NCI-H2029 treated with DMSO at 0.1 percent for 48 hours (cell line): ENCODE results near the gene PRXL2A.
"Not testable (repeated sequence)": the region's sequence is repeated elsewhere in the genome, so short reads cannot be mapped to it uniquely, and the experiment has no call there.

Source experiments
- DNase-seq: peaks from one replicate; lab custom pipeline; 2025; lab: John Stamatoyannopoulos, UW

The PRXL2A gene

GRCh38 chr10:80411681-80412220 is 3.4 kb downstream of the PRXL2A start:
- no peak for DNase-seq

DNA sequence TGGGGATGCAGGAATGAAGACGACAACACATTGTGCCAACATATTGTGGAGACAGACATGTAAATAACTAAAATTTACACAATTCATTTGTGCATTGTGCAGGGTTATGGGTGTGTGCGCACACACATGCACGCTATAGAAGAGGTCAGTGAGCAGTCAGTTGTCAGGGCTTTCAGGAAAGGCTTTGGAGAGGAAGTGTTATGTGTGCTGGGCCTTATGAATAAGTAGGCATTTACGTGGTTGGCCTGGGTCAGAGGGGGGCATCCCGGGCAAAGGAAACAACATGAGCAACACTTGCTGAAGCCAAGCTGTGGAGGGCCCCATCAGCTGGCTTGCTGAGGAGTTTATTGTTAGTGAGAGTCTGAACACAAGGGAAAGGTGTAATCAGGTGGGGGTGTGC is 4.1 kb downstream of the PRXL2A start:
- no peak for DNase-seq

GRCh38 chr10:80413271-80413996 is 5.1 kb downstream of the PRXL2A start:
- no peak for DNase-seq

DNA sequence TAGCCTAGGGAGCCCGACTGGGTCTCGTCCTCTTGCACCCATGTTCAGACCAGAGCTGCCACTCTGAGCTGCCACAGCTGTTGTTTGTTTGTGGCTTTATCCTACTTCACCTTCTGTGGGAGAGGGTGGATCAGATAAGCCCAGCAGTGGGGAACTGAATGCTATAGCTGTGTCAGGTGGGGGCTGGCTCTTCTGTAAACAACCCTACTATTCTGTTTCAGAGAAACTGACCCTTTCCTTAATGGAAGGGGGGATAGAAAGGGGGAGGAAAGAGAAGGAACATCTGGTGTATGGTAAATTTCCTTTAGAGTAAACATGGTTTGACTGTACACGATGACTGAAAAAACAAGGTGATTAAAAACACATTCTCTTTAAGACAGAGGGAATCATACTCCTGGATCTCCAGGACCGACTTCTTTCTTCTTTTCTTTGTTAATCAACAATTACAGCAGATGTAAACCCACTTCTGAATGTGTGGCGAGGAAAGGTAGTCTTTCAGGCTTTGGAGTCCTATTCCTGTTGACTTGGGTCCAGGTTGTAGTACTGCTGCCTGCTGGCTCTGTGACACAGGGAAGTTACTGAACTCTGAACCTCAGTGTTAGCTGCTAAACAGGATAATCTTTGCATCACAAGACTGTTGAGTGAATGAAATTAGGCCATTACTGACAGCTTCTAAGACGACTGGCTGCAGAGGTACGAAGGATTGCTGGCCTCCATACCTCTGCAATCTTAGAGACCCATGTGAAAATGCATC is 6.0 kb downstream of the PRXL2A start:
- DNase-seq = no peak

GRCh38 chr10:80415734-80416478 is 7.6 kb downstream of the PRXL2A start:
- DNase-seq = no peak

- no peak for DNase-seq
Measured at GRCh38 chr10:80416479-80417098, 8.2 kb downstream of the PRXL2A start.

DNA sequence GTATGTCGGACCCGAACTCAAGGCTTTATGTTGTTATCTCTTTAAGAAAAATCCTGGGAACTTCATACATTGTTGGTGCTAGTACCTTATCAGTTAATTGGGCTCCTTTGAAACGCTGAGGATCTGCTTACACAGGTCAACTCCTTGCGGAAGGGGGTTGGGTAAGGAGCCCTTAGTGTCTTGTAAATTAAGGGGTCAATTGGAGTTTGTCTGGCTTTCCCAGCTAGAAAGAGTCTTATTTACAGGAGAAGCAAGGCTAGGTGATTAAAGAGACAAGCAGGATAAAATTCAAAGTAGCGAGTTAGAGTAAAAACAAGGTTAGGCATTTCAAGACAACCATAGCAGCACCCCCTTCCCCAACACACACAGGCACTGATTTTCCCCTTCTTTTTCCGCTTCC is 8.9 kb downstream of the PRXL2A start:
- not testable (repeated sequence) for DNase-seq

DNA sequence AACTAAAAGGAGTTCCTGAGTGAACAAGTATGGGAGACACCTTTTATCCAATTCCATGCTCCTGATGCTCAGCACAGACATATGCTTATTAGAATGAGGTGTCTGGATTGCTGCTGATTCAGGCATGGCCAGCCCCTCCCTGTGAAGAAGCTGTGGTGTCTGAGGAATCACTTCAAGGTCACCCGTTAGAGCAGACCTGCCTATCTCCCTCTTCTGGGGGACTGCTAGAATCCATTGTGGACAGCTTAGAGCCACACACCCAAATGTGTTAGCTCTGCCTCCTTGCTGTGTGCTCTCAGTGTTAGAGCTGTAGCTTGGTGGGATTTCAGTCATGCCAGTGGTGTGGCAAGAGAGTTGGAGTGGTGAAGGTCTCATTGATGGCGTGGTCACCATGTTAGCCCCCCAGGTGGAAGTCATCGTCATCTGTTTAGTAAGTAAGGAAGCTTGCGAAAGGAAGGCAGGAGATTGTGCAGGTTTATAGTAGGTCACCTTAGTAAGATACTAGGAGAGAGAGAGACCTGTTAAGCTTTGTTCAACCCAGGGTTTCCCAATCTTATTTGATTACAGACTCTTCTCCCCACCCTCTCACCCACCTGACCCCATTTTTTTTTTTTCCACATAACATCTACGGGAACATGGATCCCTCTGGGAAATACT is 12.8 kb downstream of the PRXL2A start:
- DNase-seq = no peak

- no peak for DNase-seq
Measured at GRCh38 chr10:80421707-80422536, 13.6 kb downstream of the PRXL2A start.

DNA sequence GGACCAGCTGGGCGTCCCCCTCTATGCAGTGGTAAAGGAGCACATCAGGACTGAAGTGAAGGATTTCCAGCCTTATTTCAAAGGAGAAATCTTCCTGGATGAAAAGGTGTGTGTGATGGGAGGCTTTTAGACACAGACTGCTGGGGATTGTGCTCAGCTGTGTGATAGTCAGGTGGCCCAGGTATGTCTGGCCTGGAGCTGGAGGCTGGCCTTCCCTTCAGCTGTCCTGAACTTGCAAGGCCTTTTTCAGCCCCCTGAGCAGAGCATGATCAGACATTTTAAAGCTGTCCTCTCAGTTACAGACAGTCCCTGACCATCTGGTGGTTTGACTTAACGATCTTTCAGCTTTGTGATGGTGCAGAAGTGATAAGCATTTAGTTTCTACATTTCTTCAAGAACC is 17.6 kb downstream of the PRXL2A start:
- DNase-seq = no peak

GRCh38 chr10:80427541-80427940 is 19.2 kb downstream of the PRXL2A start:
- DNase-seq = no peak

DNA sequence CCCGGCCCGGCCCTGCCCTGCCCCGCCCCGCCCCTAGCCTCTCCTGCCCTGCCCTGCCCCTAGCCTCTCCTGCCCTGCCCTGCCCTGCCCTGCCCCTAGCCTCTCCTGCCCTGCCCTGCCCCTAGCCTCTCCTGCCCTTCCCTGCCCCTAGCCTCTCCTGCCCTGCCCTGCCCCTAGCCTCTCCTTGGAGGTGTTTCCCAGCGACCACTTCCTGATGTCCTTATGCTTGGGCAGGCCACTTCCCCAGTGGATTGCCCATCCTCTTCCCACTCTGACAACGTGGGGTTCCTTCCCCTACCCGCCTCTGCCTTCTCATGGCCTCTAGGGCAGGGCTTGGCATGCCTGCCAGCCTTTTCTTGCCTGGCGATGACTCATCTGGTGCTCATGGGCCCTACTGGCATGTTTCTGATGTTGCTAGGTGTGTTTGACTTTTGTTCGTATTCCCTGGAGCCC is 21.2 kb downstream of the PRXL2A start:
- no peak for DNase-seq

GRCh38 chr10:80433134-80433533 is 24.8 kb downstream of the PRXL2A start:
- DNase-seq = no peak

GRCh38 chr10:80436446-80437098 is 28.2 kb downstream of the PRXL2A start:
- no peak for DNase-seq

DNA sequence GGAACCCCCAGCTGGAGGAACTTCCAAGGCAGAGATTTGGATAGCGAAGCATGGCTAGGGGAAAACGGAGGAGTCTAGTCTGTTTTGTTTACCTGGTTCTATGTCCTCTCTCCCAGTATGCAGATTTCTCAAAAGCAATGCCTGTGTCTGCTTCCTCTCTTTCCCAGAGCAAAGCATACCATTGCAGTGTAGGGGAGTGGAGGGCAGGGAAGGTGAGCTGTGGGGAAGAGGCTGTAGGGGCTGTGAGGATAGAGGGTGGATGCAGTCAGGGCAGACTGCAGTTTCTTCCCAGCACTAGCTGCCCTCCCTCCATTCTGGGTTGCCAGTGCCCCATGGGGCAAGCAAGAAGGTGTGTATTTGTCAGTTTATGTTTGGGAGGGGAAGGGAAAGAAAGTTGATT is 28.9 kb downstream of the PRXL2A start:
- no peak for DNase-seq

GRCh38 chr10:80441831-80442230 is 33.5 kb downstream of the PRXL2A start:
- no peak for DNase-seq

GRCh38 chr10:80442879-80443278 is 34.5 kb downstream of the PRXL2A start:
- no peak for DNase-seq

DNA sequence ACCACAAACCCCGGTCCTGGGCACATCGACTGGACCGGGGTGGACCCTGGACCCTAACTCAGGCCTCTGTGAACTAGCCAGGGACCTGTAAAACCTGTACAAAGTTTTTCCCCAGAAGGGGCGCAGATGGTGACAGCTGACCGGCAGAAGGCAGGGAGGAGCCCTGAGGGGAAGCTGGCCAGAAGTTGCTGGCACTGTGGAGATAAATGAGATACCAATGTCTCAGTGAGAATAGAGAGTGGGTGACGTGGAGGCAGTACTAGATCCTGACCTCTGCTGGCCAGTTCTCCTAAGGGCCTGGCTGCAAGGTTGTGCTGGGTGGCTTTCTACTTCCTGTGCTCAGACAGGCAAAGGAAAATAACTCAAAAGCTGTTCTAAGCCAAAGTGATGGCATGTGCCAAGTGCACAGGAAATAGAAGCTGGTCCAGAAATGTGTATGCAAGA is 35.2 kb downstream of the PRXL2A start:
- no peak for DNase-seq

DNA sequence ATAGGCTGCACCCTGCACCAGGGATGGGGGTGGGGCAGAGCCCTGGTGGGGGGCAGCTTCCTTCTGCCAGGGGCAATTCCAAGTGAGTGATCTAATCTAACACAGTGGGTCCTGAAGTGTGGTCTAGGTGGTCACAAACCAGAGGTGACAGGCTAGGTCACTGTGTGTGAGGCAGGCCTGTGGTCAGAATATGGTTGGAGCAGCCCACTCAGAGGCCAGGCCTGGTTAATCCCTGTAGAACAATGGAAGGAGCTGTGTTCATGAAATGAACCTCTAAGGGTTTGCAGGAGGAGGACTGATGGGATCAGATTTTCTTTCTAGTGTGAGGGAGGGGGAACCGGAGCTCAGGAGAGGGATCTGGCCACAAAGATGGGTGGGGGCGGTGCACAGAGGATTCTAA is 35.8 kb downstream of the PRXL2A start:
- DNase-seq = no peak
